Astrocyte (in vitro differentiated cells and primary cell): ENCODE data around the gene TAS2R46. TPM values are rescaled to one million over a fixed set of nuclear protein-coding genes. Genes with fewer than 3 reads are reported as not detected.

Experiments
- DNase-seq: peaks from one replicate; pipeline ENCODE4 v3.0.0-alpha.2; 2010; ENCODE audit warnings: low read depth
- FAIRE-seq: peaks from 2 replicates; lab custom pipeline; 2011; peaks lifted over from hg19 to GRCh38; lab: Jason Lieb, UNC
- H2AFZ ChIP-seq: 2 replicates; pipeline ENCODE4 v1.6.0; 2012; ENCODE audit warnings: low read depth, low read length, inconsistent platforms
- H3K27ac ChIP-seq: 2 replicates; pipeline ENCODE4 v1.5.1; 2011; ENCODE audit warnings: low read depth, low read length, inconsistent platforms
- H3K27me3 ChIP-seq: 2 replicates; pipeline ENCODE4 v1.6.0; 2011; ENCODE audit warnings: low read length, inconsistent platforms; ENCODE audit not compliant: insufficient read depth
- H3K36me3 ChIP-seq: 2 replicates; pipeline ENCODE4 v1.5.1; 2011; ENCODE audit warnings: low read length, inconsistent platforms; ENCODE audit not compliant: insufficient read depth
- H3K4me1 ChIP-seq: 2 replicates; pipeline ENCODE4 v1.5.1; 2011; ENCODE audit warnings: low read length, inconsistent platforms; ENCODE audit not compliant: insufficient read depth
- H3K4me2 ChIP-seq: 2 replicates; pipeline ENCODE4 v1.6.0; 2012; ENCODE audit warnings: low read length, inconsistent platforms
- H3K4me3 ChIP-seq: 2 replicates; pipeline ENCODE4 v1.5.1; 2011; ENCODE audit warnings: low read depth, mild to moderate bottlenecking, low read length, inconsistent platforms; ENCODE audit not compliant: insufficient read depth
- H3K79me2 ChIP-seq: 2 replicates; pipeline ENCODE4 v1.6.0; 2012; ENCODE audit warnings: mild to moderate bottlenecking, low read length, inconsistent platforms; ENCODE audit not compliant: insufficient read depth
- H3K9ac ChIP-seq: 2 replicates; pipeline ENCODE4 v1.6.0; 2012; ENCODE audit warnings: mild to moderate bottlenecking, low read length, inconsistent platforms
- H3K9me3 ChIP-seq: 2 replicates; pipeline ENCODE4 v1.5.1; 2012; ENCODE audit warnings: low read depth, mild to moderate bottlenecking, low read length, inconsistent platforms; ENCODE audit not compliant: insufficient read depth
- H4K20me1 ChIP-seq: 2 replicates; pipeline ENCODE4 v1.6.0; 2012; ENCODE audit warnings: low read length, inconsistent platforms; ENCODE audit not compliant: insufficient read depth
- H3K27ac Mint-ChIP-seq: one replicate; pipeline ENCODE4 v1.8.0; 2021; ENCODE audit warnings: mild to moderate bottlenecking, mixed read lengths; ENCODE audit not compliant: unreplicated experiment
- H3K27me3 Mint-ChIP-seq: one replicate; pipeline ENCODE4 v1.8.0; 2021; ENCODE audit warnings: low read depth, mixed read lengths; ENCODE audit not compliant: unreplicated experiment
- H3K36me3 Mint-ChIP-seq: one replicate; pipeline ENCODE4 v1.8.0; 2021; ENCODE audit warnings: low read depth, mixed read lengths; ENCODE audit not compliant: unreplicated experiment
- H3K4me1 Mint-ChIP-seq: one replicate; pipeline ENCODE4 v1.8.0; 2021; ENCODE audit warnings: low read depth, mixed read lengths; ENCODE audit not compliant: unreplicated experiment
- H3K4me3 Mint-ChIP-seq: one replicate; pipeline ENCODE4 v1.8.0; 2021; ENCODE audit warnings: mild to moderate bottlenecking, moderate library complexity, mixed read lengths; ENCODE audit not compliant: unreplicated experiment
- H3K9me3 Mint-ChIP-seq: one replicate; pipeline ENCODE4 v1.8.0; 2021; ENCODE audit warnings: mild to moderate bottlenecking, mixed read lengths; ENCODE audit not compliant: unreplicated experiment
- EZH2 ChIP-seq: IDR thresholded peaks from 2 replicates; pipeline ENCODE4 v1.6.1; 2012; ENCODE audit warnings: mild to moderate bottlenecking, low read length, inconsistent platforms; ENCODE audit not compliant: insufficient read depth
- total RNA-seq: library from RNA; stranded (reverse); gene quantifications from 2 replicates; pipeline ENCODE4 v1.2.1, GENCODE V29; 2021
- TF ChIP-seq, protein P1 (sequence below): IDR thresholded peaks from 2 replicates; pipeline ENCODE4 v1.5.1; 2011; ENCODE audit warnings: low read depth, mild to moderate bottlenecking, inconsistent platforms, low read length, moderate library complexity; ENCODE audit not compliant: insufficient read depth

TAS2R46 gene
- total RNA-seq, 1 donor from 2014 or later = 0.57 TPM

DNA sequence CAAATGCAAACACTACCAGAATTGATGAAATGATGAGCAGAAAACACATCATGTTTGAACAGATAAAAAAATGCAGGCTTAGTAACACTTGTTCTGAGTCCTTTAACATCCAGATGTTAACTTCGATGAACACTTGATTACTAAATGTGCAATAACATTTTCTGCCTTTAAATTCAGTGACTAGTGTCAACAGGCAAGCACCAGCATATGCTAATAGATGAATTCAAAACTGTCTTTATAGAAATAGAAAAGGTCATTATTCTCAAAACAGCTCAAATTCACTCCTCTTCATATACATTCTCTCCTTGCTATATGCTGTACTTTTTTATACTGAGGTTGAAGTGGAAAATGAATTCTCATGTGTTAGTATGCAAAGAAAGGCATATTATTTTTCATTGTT lies 39.6 kb downstream of the TAS2R46 start, which contains the start of gene TAS2R19:
Gene TAS2R19 (minus strand): TSS at position 101 of the 400 bp plus-strand sequence. CDS start 49 bp downstream, at position 52.
- H3K79me2 ChIP-seq = no peaks in the 10 kb centered on the region
- H3K9ac ChIP-seq = no peak within 1 kb of the TSS
- TF ChIP-seq, protein P1, sequence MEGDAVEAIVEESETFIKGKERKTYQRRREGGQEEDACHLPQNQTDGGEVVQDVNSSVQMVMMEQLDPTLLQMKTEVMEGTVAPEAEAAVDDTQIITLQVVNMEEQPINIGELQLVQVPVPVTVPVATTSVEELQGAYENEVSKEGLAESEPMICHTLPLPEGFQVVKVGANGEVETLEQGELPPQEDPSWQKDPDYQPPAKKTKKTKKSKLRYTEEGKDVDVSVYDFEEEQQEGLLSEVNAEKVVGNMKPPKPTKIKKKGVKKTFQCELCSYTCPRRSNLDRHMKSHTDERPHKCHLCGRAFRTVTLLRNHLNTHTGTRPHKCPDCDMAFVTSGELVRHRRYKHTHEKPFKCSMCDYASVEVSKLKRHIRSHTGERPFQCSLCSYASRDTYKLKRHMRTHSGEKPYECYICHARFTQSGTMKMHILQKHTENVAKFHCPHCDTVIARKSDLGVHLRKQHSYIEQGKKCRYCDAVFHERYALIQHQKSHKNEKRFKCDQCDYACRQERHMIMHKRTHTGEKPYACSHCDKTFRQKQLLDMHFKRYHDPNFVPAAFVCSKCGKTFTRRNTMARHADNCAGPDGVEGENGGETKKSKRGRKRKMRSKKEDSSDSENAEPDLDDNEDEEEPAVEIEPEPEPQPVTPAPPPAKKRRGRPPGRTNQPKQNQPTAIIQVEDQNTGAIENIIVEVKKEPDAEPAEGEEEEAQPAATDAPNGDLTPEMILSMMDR = no peak
- no peak for TF ChIP-seq EZH2
- FAIRE-seq (peak; percentile 17), DNase-seq (no peak)
- H3K4me1 ChIP-seq = no peaks in the 10 kb centered on the region
- no peak within 1 kb of the TSS for H3K27ac Mint-ChIP-seq
- H3K27me3 Mint-ChIP-seq = no peaks in the 10 kb centered on the region
- H3K4me3 Mint-ChIP-seq = no peak within 1 kb of the TSS
- H3K27me3 ChIP-seq = no peaks in the 10 kb centered on the region
- H3K36me3 Mint-ChIP-seq = peaks cover 5% of the 10 kb centered on the region
- H2AFZ ChIP-seq = no peak within 1 kb of the TSS
- no peak within 1 kb of the TSS for H3K27ac ChIP-seq
- H3K9me3 Mint-ChIP-seq = no peaks in the 10 kb centered on the region
- H3K36me3 ChIP-seq = no peaks in the 10 kb centered on the region
- H3K4me1 Mint-ChIP-seq = no peaks in the 10 kb centered on the region
- no peaks in the 10 kb centered on the region for H3K9me3 ChIP-seq
- no peak within 1 kb of the TSS for H3K4me2 ChIP-seq
- peaks cover 3% of the 10 kb centered on the region for H4K20me1 ChIP-seq
- H3K4me3 ChIP-seq = no peak within 1 kb of the TSS

- no peaks in the 10 kb centered on the region for H3K79me2 ChIP-seq
- Mint-ChIP-seq H3K36me3 (no peaks in the 10 kb centered on the region), H3K27me3 (no peaks in the 10 kb centered on the region), H3K9me3 (no peaks in the 10 kb centered on the region), H3K4me1 (peaks cover 3% of the 10 kb centered on the region), H3K4me3 (no peak overlapping the region), H3K27ac (no peak overlapping the region)
- no peak overlapping the region for H3K9ac ChIP-seq
- FAIRE-seq (no peak), DNase-seq (no peak)
- H2AFZ ChIP-seq = no peak overlapping the region
- no peaks in the 10 kb centered on the region for H3K4me1 ChIP-seq
- H3K27ac ChIP-seq = no peak overlapping the region
- peaks cover 5% of the 10 kb centered on the region for H4K20me1 ChIP-seq
- no peaks in the 10 kb centered on the region for H3K9me3 ChIP-seq
- H3K4me3 ChIP-seq = no peak overlapping the region
- TF ChIP-seq, protein P1 = no peak
- no peak for TF ChIP-seq EZH2
- peaks cover 3% of the 10 kb centered on the region for H3K36me3 ChIP-seq
- no peak overlapping the region for H3K4me2 ChIP-seq
- H3K27me3 ChIP-seq = no peaks in the 10 kb centered on the region
These were observed 45.2 kb downstream of the TAS2R46 start for GRCh38 chr12:11016937-11017336.

- Mint-ChIP-seq H3K27me3 (no peaks in the 10 kb centered on the region), H3K9me3 (no peaks in the 10 kb centered on the region)
- no peak for FAIRE-seq
These were observed 46.2 kb downstream of the TAS2R46 start for GRCh38 chr12:11015775-11016430.

More at GRCh38 chr12:11015775-11016430, 46.2 kb downstream of the TAS2R46 start:
- Mint-ChIP-seq H3K36me3 (no peaks in the 10 kb centered on the region), H3K27ac (no peak overlapping the region), H3K4me3 (no peak overlapping the region), H3K4me1 (peaks cover 3% of the 10 kb centered on the region)
- H3K27ac ChIP-seq = no peak overlapping the region
- peaks cover 5% of the 10 kb centered on the region for H4K20me1 ChIP-seq
- peaks cover 3% of the 10 kb centered on the region for H3K36me3 ChIP-seq
- H3K9ac ChIP-seq = no peak overlapping the region
- no peak overlapping the region for H3K4me3 ChIP-seq
- no peaks in the 10 kb centered on the region for H3K9me3 ChIP-seq
- no peaks in the 10 kb centered on the region for H3K4me1 ChIP-seq
- H3K4me2 ChIP-seq = no peak overlapping the region
- DNase-seq = no peak
- no peaks in the 10 kb centered on the region for H3K79me2 ChIP-seq
- TF ChIP-seq, protein P1 = no peak
- no peak for TF ChIP-seq EZH2
- no peaks in the 10 kb centered on the region for H3K27me3 ChIP-seq
- H2AFZ ChIP-seq = no peak overlapping the region
